CD4-positive, alpha-beta T cell treated with Interferon gamma for 1 hour (primary cell): ENCODE results near the gene KLK11.

ENCODE experiments used
- DNase-seq: peaks from one replicate; pipeline ENCODE4 v3.0.0-alpha.2; 2020

The KLK11 gene, protein sequence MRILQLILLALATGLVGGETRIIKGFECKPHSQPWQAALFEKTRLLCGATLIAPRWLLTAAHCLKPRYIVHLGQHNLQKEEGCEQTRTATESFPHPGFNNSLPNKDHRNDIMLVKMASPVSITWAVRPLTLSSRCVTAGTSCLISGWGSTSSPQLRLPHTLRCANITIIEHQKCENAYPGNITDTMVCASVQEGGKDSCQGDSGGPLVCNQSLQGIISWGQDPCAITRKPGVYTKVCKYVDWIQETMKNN

GRCh38 chr19:51026554-51026831, at the start of gene KLK11:
Gene KLK11, minus strand, starts transcription at chr19:51026616. Its CDS starts 985 bp downstream, at chr19:51025631.
- no peak for DNase-seq

- DNase-seq = no peak
Measured at GRCh38 chr19:51075998-51076397, 49.6 kb upstream of the KLK11 start.

DNA sequence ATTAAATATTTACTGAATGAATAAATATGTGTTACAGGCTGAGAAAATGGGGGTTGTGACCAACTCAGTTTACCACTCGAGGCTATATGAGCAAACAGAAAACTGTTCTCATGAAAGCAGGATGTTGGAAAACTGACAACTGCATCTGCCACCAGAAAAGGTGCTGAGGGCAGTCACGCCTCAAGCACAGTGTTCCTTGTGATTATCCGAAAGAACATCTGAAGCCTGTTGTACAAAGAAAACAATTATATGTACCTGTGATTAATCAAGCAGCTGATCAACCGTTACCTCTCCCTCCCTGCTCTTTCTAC, 44.6 kb upstream of the KLK11 start:
- no peak for DNase-seq

GRCh38 chr19:51070334-51071094, 44.1 kb upstream of the KLK11 start:
- no peak for DNase-seq

DNA sequence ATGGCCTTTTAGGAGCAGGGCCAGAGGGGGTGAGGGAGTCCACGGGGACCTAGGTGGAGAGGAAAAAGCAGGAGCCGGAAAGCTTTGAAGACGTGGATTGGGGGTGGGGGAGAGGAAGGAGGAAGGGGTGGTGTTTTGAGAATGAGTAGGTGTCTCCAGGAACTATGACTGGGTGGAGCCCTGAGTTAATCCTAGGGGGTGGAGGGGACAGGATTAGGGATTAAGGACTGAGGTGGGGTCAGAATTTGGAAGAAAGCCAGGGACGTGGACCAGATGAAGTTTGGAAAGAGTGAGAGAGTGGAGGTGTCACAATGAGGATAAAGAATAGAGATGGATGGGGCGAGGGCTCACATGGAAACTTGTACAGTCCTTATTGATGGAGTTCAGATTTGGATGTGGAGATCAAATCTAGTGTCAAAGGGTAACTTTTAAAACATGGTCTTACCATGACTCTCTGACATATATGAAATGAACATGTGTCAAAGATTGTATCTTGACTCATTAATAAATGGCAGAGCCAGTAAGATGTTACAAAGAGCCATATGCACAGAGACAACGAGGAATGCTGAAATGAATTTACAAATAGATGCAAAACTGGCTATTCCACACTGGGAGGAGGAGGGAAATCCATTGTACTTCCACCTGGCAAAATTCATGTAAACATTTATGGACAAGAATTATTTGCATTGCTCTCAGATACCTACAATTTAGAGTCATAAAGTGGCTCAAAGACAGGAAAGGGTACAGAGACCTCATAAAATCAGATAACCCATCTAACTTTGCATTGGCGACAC, 40.2 kb upstream of the KLK11 start:
- no peak for DNase-seq

- no peak for DNase-seq
Measured at GRCh38 chr19:51065221-51065960, 39.0 kb upstream of the KLK11 start.

DNA sequence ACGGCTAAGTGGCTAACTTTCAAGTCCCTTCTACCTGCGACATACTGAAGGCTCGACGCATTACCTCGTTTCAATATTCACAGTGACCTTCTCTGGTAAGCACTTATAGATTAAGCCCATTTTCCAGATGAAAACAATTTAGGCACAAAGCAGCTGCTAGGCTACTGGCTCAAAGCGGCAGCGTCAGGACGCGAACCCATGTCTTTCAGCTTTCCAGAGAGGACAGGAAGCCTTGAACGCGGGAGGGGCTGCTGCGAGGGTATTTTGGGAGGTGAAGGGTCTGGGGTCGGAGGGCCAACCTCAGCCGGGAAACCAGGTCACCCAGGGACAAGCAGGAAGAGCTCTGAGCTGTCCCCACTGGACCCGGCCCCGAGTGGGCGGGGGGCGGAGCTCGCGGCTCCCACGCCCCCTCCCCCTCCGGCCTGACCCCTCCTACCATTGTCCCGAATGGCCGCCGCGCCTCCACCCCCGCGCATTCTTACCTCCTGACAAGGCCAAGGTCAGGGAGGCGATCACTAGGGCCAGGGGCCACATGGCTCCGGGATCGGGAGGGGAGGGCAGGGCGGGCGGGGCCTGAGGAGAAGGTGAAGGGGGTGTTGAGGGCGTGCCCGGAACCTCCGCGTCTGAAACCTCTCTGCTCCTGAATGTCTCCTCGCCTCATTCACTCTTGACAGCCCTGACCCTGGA, 38.3 kb upstream of the KLK11 start, which contains the start of gene KLK13:
KLK13 (minus strand) TSS at position 559 of the 687 bp plus-strand sequence; CDS start at position 534, 25 bp downstream.
- no peak for DNase-seq

GRCh38 chr19:51063664-51064063, 37.2 kb upstream of the KLK11 start:
- DNase-seq = no peak

- no peak for DNase-seq
Measured at GRCh38 chr19:51060973-51061372, 34.6 kb upstream of the KLK11 start.

DNA sequence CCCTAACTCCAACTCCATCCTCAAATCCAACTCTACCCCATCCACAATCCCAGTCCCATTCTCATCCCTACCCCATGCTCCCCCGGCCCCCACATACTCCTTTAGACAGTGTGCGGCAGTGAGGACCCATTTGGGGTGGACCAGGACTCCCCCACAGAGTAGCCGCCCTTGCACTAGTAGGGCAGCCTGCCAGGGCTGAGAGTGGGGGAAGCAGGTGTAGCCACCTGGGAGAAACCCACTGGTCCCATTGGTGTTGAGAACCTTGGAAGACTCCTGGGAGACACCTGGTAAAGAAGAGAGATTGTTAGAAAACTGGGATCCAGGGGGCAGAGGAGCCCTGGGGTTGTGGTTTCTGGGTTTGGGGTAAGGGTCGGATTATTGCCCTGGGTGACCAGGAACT, 33.9 kb upstream of the KLK11 start:
- DNase-seq = no peak

DNA sequence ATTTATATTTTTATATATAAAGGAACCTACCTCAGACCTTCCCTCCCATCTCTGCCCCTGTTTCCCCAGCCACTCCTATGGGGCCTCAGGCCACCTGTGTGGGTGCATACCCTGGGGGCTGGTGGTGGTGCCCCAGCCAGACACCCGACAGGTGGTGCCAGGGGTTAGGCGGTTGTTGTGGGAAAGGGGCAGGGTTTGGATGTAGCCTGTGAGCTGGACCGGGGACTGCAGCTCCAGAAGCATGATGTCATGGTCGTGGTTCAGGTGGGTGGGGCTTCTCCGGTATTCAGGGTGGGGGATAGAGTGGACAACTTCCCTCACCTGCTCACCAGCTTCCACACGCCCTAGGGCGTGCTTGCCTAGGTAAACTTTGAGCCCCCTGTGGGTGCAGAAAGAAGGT, 33.3 kb upstream of the KLK11 start:
- DNase-seq = no peak

- no peak for DNase-seq
Measured at GRCh38 chr19:51055866-51056265, 29.4 kb upstream of the KLK11 start.

- DNase-seq = no peak
Measured at GRCh38 chr19:51047031-51047335, 20.6 kb upstream of the KLK11 start.

GRCh38 chr19:51044327-51044726, 17.9 kb upstream of the KLK11 start:
- DNase-seq = no peak

DNA sequence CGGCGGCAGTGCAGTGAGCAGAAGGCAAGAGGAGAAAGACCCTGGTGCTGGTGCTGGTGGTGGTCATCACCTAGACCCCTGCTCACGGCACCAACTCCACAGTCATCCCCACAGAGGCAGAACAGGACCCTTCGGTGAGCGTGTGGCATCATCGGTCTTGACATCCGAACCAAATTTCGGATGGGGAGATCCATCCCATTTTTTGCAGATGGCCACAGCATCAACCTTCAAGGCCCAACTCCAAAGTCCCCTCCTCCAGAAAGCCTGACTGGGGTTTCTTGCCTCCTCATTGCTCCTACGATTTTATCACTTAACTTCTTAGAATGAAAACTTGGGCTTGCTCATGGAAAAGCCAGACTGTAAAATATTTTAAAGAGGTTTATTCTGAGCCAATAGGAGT, 17.1 kb upstream of the KLK11 start:
- no peak for DNase-seq

GRCh38 chr19:51040151-51040550, 13.7 kb upstream of the KLK11 start:
- DNase-seq = no peak

GRCh38 chr19:51036519-51036918, 10.1 kb upstream of the KLK11 start:
- DNase-seq = no peak

GRCh38 chr19:51034704-51035103, 8.3 kb upstream of the KLK11 start, which contains the start of gene KLK12:
Gene KLK12, minus strand, starts transcription at chr19:51035002. Its CDS starts 381 bp downstream, at chr19:51034621.
- DNase-seq = no peak

GRCh38 chr19:51031880-51032225, 5.4 kb upstream of the KLK11 start:
- DNase-seq = no peak

- no peak for DNase-seq
Measured at GRCh38 chr19:51031220-51031879, 4.9 kb upstream of the KLK11 start.

- DNase-seq = no peak
Measured at GRCh38 chr19:51030631-51031030, 4.2 kb upstream of the KLK11 start.

DNA sequence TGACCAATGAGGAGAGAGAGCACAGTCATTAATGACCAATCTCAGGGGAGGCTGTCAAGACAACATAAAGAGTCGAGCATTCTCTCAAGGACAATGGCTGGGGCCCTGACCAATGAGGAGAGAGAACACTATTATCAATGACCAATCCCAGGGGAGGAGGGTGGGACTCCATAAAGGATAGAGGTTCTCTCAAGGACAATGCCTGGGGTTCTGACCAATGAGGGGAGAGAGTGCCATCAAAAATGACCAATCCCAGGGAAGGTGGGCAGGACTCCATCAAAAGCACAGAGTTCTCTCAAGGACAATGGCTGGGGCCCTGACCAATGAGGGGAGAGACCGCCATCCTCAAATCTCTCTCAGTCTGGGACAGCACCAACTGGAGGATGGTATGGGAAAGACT, 3.3 kb upstream of the KLK11 start:
- DNase-seq = no peak
